ENCODE measurements around the gene CALML6.

The CALML6 gene

DNA sequence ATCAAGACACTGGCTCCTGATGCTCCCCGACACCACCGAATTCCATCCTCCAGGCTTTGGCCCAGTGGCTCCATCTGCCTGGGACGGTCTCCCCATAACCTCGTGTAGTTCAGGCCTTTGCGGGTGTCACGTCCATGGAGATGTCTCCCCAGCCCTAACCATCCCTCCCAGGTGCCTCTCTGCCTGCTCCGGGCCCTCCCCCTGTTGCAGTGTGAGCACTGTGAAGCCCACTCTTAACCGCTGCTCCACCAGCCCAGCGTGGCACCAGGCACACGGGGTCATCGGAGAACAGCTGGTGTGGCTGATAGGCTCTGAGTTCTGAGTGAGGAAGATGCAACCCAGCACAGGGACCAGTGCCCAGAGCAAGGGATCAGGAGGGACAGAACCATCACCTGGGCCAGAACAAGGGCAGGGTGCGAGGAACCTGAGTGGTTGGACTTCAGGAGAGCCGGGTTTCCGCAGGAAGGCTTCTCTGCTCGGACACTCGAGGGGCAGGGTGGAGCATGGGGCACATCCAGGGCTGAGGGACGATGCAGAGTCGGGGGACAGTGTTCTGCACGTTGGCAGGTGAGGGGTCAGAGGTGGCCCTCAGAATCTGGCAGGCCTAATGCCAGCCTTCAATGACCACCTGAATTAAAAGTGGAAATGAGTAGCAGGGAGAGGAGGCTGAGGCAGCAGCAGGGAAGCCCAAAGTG, 21.6 kb upstream of the CALML6 start:
- TF ChIP-seq, protein P1, sequence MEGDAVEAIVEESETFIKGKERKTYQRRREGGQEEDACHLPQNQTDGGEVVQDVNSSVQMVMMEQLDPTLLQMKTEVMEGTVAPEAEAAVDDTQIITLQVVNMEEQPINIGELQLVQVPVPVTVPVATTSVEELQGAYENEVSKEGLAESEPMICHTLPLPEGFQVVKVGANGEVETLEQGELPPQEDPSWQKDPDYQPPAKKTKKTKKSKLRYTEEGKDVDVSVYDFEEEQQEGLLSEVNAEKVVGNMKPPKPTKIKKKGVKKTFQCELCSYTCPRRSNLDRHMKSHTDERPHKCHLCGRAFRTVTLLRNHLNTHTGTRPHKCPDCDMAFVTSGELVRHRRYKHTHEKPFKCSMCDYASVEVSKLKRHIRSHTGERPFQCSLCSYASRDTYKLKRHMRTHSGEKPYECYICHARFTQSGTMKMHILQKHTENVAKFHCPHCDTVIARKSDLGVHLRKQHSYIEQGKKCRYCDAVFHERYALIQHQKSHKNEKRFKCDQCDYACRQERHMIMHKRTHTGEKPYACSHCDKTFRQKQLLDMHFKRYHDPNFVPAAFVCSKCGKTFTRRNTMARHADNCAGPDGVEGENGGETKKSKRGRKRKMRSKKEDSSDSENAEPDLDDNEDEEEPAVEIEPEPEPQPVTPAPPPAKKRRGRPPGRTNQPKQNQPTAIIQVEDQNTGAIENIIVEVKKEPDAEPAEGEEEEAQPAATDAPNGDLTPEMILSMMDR (conservative IDR thresholded peaks at IDR 0.05; ENCODE audit: low read depth, low read length): no peak
- DNase-seq (ENCODE audit: low read depth): no peak
- H3K4me3 ChIP-seq (ENCODE audit: low read depth, low read length): no peak overlapping the region

DNA sequence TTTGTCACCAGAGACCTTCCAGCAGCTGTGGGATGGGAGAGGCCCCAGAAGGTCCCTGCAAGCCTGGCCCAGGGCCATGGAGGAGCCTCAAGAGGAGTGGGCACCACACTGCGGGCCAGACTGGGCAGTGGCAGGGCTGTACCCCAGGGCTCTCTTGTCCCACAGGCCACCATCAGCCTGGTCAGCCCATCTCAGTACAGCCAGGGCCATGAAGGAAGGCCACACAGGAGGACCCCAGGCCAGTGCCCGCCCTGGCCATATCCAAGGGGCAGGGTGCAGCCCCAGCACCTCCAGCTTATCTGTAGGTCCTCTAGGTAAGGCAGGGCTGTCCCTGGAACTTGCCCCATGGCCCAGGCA, 21.1 kb upstream of the CALML6 start:
- no peak for DNase-seq (ENCODE audit: low read depth)
- TF ChIP-seq, protein P1 (conservative IDR thresholded peaks at IDR 0.05; ENCODE audit: low read depth, low read length): no peak

DNA sequence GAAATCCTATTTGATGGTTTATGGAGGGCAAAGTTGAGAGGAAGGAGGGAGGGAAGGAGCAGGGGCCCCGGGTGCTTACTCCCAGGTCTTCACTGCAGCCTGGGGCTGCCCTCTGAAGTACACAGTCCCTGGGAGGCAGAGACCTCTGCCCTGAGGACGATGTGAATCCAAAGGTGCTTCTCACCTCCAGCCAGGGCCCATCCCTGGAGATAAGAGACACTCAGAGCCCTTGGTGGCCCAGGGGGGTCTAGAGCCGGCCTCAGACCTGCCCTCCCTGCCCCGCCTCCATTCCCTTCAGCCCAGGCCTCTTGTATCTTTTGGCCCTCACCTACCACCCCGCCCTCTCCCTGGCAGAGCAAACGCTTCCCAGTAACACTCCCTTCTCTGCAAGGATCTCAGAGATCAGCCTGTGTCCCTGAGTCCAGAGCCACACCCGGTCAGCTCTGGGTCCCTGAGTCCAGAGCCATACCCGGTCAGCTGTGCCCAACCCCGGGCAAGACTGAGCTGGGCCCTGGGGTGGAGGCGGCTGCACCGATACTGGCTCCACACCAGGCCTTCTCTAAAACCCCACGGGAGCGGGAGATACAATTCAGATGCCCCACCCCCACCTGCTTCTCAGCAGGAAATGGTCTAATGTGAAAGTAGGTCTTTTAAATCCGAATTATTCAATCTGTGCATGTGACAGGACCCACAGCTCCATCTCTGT, 20.6 kb upstream of the CALML6 start:
- no peak for DNase-seq (ENCODE audit: low read depth)
- H3K4me3 ChIP-seq (ENCODE audit: low read depth, low read length): no peak overlapping the region

More for the DNA sequence above, 21.1 kb upstream of the CALML6 start:
- no peak overlapping the region for H3K4me3 ChIP-seq (ENCODE audit: low read depth, low read length)

DNA sequence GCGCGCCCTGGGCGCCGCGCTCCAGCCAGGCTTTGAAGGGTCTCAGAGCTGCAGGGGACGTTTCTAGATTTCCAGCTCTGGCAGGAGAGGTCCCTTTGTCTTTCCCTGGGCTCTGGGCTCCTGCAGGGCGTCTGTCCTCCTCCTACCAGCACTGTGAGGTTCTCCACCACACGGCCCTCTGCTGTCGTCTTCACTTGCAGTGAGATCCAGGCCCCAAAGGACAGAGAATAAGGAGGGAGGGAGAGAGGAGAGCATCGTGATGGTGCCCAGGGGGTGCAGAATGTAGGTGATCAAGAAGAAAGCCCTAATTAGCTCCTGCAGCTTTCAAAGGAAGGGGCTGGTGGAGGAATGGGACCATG, 20.0 kb upstream of the CALML6 start:
- no peak for DNase-seq (ENCODE audit: low read depth)
- TF ChIP-seq, protein P1 (conservative IDR thresholded peaks at IDR 0.05; ENCODE audit: low read depth, low read length): no peak
- no peak overlapping the region for H3K4me3 ChIP-seq (ENCODE audit: low read depth, low read length)

More for the DNA sequence above, 20.6 kb upstream of the CALML6 start:
- TF ChIP-seq, protein P1 (conservative IDR thresholded peaks at IDR 0.05; ENCODE audit: low read depth, low read length): no peak

DNA sequence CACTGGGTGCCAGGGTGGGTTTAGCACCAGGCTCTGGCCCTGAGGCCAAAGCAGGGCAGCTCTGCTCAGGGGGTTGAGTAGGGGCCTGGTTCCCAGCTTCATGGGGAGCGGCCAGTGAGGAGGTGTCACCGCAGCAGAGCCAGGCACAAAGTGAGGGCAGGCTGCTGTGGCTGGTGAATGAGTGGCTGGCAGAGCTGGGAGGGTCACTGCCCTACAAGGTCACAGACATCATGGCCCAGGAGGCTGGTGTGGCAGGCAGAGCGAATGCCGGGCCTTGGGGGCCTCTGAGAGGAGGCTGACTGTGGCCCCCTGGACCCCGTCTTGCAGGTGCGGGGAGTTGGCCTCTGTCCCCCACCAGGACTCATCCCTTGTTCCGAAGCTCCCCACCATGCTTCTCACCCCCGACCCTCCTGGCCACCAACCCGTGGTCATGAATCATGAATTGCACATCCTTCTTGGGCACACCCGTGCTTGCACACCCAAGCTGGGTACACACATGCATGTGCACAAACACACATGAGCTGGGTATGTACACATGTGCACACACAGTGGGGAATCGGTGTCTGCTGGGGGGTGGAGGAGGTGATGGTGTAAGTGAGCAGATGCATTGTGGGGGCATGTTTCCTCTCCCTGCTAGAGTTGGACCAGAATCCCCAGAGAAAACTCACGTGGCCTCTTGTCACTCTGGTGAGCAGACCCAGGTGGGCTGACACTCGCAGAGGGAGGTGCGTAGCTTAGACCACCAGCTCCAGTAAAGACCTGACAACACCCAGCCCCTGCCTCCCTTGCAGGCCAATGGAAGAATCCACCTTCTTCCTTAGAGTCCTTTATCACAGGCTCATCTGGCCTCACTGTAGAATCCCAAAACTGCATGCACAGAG, 19.4 kb upstream of the CALML6 start:
- TF ChIP-seq, protein P1 (conservative IDR thresholded peaks at IDR 0.05; ENCODE audit: low read depth, low read length): no peak
- DNase-seq (ENCODE audit: low read depth): no peak
- H3K4me3 ChIP-seq (ENCODE audit: low read depth, low read length): no peak overlapping the region

DNA sequence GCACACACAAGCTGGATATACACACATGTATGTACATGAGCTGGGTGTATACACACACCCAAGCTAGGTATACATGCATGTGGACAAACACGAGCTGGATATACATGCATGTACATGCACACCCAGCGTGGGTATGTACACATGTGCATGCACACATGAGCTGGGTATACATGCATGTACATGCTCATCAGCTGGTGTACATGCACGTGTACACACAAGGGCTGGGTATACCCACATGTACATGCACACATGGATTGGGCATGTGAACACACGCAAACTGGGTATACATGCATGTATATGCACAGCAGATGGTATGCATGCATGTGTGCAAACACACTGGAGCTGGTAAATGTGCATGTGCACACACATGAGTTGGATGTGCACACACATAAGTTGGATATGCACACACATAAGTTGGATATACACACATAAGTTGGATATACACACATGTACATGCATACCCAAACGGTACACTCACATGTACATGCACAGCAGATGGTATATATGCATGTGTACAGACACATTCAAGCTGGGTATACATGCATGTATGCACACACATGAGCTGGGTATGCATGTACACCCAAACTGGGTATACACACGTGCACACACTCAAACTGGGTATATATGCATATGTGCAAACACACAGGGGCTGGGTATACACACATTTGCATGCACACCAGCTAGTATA, 16.7 kb upstream of the CALML6 start:
- TF ChIP-seq, protein P1 (conservative IDR thresholded peaks at IDR 0.05; ENCODE audit: low read depth, low read length): no peak
- no peak overlapping the region for H3K4me3 ChIP-seq (ENCODE audit: low read depth, low read length)
- no peak for DNase-seq (ENCODE audit: low read depth)

Data from choroid plexus epithelial cell (primary cell).